DMS53 (cell line): ENCODE measurements around the gene NT5E.
"Not testable (repeated sequence)": the region's sequence is repeated elsewhere in the genome, so short reads cannot be mapped to it uniquely, and the experiment has no call there.

Experiments used
- DNase-seq: peaks from one replicate; lab custom pipeline; 2025; lab: John Stamatoyannopoulos, UW

Gene NT5E

GRCh38 chr6:85493389-85493788, 43.5 kb downstream of the NT5E start:
- no peak for DNase-seq

- no peak for DNase-seq
Observed at GRCh38 chr6:85494547-85495536, 45.0 kb downstream of the NT5E start.

GRCh38 chr6:85496009-85496579, 46.2 kb downstream of the NT5E start:
- no peak for DNase-seq

- DNase-seq: no peak
Observed at GRCh38 chr6:85496856-85497255, 47.0 kb downstream of the NT5E start.

- peak; percentile 62 for DNase-seq
Observed at GRCh38 chr6:85498596-85499258, 48.8 kb downstream of the NT5E start.

GRCh38 chr6:85506441-85507093, 56.7 kb downstream of the NT5E start:
- DNase-seq: no peak

- DNase-seq: no peak
Observed at GRCh38 chr6:85516168-85516567, 66.3 kb downstream of the NT5E start.

GRCh38 chr6:85524281-85524680, 74.4 kb downstream of the NT5E start:
- DNase-seq: not testable (repeated sequence)

GRCh38 chr6:85537055-85537494, 87.2 kb downstream of the NT5E start:
- peak; percentile 18 for DNase-seq

- no peak for DNase-seq
Observed at GRCh38 chr6:85544776-85545175, 94.9 kb downstream of the NT5E start.
